GM19372 (cell line): ENCODE results near the gene SPPL2B.
"Not testable (repeated sequence)": the region's sequence is repeated elsewhere in the genome, so short reads cannot be mapped to it uniquely, and the experiment has no call there.

Source experiments
- ATAC-seq: cut with Tn5 transposase; IDR thresholded peaks from one replicate; pipeline ENCODE4 v1.9.1; 2021; ENCODE audit warnings: mild to moderate bottlenecking, low read depth, moderate library complexity; ENCODE audit not compliant: unreplicated experiment

The SPPL2B gene, protein sequence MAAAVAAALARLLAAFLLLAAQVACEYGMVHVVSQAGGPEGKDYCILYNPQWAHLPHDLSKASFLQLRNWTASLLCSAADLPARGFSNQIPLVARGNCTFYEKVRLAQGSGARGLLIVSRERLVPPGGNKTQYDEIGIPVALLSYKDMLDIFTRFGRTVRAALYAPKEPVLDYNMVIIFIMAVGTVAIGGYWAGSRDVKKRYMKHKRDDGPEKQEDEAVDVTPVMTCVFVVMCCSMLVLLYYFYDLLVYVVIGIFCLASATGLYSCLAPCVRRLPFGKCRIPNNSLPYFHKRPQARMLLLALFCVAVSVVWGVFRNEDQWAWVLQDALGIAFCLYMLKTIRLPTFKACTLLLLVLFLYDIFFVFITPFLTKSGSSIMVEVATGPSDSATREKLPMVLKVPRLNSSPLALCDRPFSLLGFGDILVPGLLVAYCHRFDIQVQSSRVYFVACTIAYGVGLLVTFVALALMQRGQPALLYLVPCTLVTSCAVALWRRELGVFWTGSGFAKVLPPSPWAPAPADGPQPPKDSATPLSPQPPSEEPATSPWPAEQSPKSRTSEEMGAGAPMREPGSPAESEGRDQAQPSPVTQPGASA

DNA sequence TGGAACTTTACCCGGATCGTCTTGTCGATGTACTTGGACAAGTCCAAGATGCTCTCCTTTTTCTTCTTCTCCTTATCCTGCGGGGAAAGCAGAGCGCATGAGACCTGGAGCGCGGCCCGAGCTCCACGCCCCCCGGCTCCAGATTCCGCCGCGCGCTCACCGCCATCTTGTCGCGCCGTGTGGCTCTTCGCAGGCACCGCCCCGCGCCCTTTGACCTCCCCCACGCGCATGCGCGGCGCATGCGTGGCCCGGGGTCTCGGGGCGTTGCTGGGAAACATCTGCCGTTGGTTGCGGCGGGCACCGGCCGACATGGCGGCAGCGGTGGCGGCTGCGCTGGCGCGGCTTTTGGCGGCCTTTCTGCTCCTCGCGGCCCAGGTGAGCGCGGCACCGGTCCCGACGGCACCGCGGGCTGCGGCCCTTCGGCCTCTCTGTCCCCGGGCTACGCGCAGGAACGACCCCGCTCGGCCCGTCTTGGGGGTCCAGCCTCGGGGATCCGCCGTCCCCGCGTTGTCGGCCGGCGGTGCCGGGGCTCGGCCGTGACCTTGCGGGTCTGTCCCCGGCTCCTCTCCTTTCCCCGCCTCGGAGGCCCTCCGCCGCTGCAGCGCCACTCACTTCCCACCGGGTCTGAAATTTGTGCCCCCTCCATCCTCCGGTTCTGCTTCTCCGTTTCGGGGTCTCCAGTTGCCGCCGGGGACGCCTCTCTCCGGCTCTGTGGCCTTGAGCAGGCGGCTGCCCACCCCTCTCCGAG is at the start of gene SPPL2B, which contains the start of gene LSM7:
Gene SPPL2B, plus strand, starts transcription at position 284 of the 748 bp plus-strand sequence. Its CDS starts 26 bp downstream, at position 310.
Gene LSM7, minus strand, starts transcription at position 186 of the 748 bp plus-strand sequence. Its CDS starts 20 bp downstream, at position 166.
- peak; percentile 60 for ATAC-seq

DNA sequence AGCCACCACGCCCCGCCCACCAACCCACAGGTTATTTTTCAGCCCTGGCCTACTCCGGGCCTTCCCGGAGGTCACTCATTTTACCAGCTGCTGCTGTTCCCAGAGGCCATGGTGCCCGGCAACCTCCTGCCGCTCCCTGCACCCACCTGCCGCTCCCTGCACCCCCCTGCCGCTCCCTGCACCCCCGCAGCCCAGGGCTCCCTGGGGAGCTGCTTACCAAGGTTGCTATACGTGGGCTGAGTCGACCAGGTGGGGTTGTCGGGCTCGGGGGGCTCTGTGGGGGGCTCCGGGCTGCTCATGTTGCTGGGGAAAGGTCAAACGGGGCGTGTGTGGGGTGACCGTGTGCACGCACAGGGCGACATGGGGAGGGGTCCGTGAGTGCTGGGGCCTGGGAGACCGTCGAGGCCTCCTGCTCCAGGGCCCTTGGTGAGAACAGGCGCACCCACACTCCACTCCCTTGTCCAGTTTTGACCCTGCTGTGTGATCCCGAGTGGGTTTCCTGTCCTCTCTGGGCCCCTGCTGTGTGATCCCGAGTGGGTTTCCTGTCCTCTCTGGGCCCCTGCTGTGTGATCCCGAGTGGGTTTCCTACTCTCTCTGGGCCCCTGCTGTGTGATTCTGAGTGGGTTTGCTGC is 47.7 kb upstream of the SPPL2B start:
- ATAC-seq = no peak

DNA sequence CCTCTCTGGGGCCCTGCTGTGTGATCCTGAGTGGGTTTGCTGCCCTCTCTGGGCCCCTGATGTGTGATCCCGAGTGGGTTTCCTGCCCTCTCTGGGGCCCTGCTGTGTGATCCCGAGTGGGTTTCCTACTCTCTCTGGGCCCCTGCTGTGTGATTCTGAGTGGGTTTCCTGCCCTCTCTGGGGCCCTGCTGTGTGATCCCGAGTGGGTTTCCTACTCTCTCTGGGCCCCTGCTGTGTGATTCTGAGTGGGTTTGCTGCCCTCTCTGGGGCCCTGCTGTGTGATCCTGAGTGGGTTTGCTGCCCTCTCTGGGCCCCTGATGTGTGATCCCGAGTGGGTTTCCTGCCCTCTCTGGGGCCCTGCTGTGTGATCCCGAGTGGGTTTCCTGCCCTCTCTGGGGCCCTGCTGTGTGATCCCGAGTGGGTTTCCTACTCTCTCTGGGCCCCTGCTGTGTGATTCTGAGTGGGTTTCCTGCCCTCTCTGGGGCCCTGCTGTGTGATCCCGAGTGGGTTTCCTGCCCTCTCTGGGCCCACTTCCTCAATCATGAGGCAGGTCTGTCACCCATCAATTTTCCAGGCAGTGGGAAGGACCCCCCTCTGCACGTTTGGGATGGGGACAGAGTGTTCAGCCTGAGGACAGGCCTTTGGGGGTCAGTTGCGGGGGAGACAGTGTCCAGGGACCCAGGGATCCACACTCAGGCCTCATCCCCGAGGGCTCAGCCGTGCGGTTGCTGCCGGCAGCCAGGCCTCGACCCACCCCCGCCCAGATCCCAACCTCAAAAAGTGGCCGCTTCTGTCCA is 47.0 kb upstream of the SPPL2B start:
- ATAC-seq = not testable (repeated sequence)

DNA sequence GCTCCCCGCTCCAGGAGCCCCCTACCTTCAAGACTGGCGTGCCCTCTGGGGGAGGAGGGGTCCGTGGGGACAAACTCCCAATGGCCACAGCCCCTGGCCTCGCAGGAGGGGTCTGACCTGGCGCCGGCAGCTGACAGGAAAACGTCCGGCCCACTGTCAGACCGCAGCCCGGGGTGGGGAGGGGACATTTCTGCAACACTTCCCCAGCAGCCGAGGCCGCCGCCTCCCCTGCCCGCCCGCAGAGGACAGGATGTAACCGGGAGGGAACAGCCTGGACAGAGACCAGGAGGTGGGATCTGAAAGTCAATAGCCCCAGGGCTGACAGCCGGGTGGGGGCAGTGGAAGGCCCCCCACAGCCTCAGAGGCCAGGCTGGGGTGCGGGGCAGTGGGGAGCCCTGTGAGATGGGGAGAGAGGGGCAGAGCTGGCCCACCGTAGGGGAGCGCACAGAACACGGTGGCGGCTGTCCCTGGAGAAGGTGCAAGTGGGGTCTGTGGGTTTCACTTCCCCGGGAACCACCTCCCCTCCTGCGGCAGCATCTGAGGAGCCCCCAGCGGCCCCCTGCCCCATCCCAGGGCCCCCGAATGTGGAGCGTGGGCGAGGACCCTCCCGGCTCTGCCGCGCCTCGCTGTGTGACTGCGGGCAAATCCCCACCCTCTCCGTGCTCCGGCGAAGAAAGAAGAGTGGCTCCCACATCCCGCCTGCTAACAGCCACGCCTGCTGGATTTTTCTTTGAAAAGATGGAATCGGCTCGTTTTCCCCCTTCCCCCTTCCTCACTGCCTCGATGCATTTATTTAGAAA is 46.2 kb upstream of the SPPL2B start, which contains the start of gene PEAK3:
Gene PEAK3, minus strand, starts transcription at position 114 of the 800 bp plus-strand sequence. CDS start 1,244 bp downstream, outside the sequence.
- ATAC-seq = no peak

DNA sequence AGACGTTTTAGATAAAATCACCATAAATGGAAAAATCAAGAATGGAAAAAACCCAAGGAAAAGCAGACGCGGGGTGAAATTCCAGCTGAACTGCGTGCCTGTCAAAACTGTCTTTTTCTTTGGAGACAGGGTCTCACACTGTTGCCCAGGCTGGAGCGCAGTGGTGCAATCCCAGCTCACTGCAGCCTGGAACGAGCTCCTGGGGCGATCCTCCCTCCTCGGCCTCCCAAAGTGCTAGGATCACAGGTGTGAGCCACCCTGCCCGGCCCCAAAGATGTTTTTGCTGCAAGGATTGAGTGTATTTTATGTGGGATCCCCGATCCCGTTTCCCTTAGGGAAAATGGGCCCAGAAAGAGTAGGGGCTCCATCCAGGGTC is 45.6 kb upstream of the SPPL2B start:
- no peak for ATAC-seq

DNA sequence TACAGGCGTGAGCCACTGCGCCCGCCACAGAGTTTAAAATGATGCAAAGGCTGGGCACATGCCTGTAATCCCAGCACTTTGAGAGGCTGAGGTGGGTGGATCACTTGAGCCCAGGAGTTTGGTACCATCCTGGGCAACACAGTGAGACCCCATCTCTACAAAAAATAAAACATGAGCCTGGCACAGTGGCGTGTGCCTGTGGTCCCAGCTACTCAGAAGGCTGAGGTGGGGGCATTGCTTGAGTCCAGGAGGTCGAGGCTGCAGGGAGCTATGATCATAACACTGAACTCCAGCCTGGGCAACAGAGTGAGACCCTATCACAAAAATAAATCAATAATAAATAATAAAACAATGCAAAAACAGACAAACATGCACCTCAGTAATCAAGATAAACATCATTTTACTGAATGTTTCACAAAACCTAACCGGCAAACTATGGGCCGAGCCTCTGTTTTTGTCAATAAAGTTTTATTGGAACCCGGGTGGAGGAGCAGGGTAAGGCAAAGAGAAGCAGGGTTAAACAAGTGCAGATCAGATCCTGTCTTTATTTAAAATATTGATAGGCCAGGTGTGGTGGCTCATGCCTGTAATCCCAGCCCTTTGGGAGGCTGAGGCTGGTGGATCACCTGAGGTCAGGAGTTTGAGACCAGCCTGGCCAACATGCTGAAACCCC is 44.5 kb upstream of the SPPL2B start:
- ATAC-seq = no peak

DNA sequence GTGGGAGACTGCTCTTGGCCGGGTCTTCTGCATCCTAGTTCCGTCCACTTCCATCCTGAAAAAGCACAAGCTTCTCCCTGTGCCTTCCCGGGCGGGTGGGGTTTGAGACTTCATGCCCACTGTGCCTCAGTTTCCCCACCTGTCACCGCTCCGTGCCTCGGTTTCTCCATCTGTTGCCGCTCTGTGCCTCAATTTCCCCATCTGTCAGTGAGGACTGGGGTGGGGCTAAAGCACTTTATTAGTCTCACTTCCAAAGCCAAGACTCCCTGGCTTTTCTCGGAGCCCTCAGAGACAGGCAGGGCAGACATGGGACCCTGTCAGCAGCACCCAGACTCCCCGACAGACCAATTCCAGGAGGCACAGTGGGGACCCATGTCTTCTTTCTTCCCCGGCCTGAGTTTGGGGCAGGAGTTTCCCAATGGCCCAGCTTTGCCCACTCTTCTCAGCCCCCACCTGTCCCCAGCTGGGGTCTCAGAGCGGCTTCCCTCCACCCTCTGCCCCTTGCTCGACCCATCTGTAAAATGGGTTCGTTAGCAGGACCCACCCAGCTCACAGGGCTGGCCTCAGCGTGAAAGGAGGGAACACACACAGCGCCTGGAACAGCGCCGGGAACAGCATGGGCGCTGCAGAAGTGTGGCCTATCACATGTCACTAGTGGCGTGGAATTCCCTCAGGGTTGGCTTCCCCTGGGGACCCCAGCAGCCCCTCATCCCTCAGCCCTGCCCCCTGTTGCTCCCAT is 41.9 kb upstream of the SPPL2B start:
- no peak for ATAC-seq

DNA sequence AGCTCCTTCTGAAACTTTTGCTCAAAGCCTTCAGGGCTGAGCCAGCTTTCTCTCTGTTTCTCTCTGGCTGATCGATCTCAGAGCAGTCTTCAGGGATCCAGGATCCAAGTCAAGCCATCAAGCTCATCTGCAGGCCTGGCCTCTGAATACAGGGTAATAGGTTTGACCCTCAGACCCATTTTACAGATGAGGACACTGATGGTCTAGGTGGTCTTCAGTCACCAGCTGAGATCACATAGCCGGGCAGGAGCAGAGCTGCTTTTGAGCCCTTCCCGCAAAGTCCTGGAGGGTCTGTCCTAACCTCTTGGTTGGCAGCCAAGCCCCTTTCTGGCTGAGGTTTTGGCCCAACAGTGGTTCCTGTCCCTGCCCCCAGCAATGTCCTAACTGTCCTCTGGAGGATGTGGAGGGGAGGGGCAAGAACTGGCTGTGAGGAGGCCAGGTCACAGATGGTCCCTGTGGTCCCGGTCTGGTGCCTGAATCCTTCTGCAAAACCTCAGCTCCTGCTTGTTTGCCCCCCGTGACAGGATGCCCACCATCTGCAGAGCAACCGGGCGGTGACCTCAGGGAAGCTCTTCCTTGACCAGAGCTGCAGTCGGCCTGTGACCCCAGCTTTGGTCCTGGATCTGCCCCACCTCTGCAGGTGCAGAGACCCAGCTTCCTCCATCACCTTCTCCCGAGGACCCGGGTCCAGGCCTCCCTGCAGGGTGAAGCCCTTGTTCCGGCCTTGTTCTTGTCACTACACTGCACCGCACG is 40.7 kb upstream of the SPPL2B start:
- no peak for ATAC-seq

DNA sequence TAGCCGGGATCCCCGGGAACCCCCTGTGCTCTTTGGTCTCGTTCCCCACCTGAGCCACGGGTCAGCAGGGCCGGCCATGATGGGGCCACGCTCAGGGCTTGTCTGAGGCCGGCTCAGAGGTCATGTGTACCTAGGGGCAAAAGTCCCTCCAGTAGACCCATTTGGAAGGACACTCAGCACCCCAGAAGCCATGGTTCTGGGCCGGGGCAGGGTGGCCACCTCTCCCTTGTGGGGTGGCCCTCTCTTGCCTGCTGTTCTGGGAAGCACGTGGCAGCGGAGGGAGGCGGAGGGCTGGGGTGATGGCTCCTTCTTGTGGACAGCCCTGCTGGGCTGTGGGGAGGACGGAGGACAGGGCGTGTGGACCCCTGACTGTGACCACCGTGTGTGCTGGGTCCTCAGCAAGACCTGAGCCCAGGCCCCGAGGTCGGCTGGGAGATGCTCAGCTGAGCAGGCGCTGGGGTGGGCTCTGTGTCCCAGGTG is 40.1 kb upstream of the SPPL2B start:
- ATAC-seq = no peak

DNA sequence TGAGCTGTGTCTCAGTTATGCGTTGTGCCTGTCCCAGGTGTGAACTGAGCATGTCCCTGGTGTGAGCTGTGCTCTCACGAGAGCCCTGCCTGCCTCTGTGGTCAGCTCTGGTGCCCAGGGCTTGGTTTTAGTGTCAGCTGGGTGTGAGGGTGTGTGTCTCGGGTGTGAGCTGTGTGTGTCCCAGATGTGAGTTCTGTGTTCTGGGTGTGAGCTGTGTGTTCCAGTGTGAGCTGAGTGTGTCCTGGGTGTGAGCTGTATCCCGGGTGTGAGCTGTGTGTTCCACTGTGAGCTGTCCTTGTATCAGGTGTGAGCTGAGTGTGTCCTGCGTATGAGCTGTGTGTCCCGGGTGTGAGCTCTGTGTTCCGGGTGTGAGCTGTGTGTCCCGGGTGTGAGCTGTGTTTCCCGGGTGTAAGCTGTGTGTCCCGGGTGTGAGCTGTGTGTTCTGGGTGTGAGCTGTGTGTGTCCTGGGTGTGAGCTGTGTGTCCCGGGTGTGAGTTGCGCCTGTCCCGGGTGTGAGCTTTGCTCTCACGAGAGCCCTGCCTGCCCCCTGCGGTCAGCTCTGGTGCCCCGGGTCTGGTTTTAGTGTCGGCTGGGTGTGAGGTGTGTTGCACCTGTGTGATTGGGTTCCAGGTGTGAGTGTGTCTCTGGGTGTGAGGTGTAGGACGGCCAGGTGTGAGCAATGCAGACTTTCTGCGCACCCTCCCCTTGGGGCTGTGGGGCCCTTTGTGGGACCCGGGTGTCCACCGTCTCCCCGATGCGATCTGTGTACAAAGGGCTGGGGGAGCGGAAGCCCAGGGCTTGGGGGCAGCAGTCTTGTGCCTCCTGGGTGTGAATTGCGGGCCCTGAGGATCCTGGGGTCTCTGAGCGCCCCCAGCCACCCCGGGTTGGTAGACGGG is 39.4 kb upstream of the SPPL2B start:
- ATAC-seq = no peak

DNA sequence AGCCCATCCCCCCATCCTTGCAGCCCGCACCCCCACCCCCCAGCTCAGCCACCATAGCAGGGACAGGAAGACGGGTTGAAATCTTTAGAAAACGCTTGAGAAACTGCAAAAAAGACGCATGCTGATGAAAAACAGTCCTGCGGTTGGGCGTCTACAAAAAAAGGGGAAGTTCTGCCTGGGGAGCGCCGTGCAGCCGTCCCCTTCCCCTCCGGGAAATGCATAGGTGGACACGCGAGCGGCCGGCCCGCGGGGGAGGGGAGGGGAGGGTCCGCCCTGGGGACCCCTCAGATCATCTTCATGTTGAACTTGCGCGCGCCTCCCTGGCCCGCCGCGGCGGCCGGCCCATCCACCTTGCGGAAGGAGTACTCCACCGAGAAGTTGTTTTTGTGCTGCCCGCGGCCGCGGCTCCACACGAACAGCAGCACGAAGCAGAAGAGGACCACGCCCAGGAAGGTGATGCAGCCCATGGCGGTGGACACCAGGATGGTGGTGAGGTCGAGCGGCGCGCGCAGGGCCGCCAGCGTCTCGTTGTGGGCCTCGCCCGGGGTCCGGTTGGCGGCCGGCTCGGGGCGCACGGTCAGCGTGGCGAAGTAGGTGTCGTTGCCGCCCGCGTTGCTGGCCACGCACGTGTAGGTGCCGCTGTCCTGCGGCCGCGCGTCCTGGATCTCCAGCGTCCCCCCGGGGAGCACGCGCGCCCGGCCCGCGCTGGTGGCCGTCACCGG is 38.6 kb upstream of the SPPL2B start:
- no peak for ATAC-seq

DNA sequence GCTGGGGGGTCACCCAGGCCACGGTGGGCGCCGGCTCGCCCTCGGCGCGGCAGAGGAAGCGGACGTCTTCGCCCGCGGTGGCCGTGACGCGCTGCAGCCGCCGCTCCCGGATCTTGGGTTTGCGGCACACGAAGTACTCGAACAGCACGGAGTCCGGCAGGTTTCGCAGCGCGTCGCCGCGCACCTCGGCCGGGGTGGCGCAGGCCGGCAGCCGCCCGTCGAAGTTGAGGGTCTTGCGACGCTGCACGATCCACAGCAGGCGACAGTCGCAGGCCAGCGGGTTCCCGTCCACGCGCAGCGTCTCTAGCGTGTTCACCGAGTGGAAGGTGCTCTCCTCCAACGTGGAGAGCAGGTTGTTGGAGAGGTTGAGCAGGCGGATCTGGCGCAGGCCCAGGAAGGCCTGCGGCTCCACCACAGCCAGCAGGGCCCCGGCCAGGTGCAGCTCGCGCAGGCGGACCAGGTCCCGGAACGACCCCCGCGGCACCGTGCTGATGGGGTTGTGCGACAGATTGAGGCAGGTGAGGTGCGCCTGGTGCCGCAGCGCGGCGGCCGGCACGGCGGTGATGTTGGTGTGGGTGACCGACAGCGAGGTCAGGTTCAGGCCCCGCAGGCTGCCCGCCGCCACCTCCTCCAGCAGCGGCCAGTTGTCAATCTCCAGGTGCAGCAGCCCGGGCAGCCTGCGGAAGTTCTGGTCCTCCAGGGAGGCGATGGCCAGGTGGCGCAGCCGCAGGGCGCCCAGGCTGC is 37.9 kb upstream of the SPPL2B start:
- ATAC-seq = no peak

DNA sequence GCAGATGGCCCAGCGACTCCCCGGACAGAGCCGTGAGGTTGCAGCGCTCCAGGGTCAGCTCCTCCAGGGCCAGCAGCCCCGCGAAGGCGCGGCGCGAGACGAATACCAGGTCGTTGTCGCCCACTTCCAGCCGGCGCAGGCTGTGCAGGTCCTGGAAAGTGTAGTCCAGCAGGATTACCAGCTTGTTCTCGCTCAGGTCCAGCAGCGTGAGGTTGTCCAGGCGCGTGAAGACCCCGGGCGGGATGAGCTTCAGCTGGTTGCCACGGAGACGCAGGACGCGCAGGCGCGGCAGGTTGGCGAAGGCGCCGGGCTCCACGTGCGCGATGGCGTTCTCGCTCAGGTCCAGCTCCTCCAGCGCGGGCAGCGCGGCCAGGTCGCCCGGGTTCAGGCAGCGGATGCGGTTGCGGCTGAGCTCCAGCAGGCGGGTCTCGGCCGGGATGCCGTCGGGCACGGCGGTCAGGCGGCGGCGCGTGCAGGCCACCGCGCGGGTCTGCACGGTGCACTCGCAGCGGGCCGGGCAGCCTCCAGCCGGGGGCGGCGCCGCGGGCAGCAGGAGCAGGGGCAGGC is 37.2 kb upstream of the SPPL2B start:
- no peak for ATAC-seq

DNA sequence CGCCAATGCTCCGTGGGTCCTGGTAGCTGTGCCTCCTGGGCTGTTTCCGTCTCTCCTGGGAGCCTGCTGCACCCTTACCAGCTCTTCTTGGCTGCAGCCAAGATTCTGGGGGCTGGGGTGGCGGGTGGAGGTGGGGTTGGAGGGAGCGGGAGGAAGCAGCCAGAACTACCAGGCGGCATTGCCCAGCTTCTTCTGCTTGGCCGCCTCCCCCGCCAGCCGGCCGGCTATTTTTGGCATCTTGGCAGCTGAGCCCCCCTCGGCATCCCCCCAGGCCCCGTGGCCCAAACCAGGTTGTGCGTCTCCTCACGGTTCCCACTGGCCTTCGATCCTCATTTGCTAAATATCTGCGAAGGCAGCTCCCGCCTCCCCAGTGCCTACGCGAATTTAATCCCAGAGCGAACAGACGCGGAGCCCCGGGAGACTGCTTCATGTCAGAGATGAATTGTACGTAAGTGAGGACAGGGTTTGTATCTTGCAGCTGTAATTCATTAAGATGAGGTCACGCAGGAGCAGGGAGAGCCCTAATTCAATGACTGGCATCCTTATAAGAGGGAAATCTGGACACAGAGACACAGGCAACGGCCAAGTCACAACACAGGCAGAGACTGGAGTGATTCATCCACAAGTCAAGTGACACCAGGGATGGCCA is 33.7 kb upstream of the SPPL2B start:
- ATAC-seq = no peak
